GM21367 (cell line): ENCODE data around the gene SLC10A6.
"Not testable (repeated sequence)": the region's sequence is repeated elsewhere in the genome, so short reads cannot be mapped to it uniquely, and the experiment has no call there.

Experiments
- ATAC-seq: cut with Tn5 transposase; IDR thresholded peaks from one replicate; pipeline ENCODE4 v1.9.1; 2021; ENCODE audit not compliant: unreplicated experiment

Gene SLC10A6, protein sequence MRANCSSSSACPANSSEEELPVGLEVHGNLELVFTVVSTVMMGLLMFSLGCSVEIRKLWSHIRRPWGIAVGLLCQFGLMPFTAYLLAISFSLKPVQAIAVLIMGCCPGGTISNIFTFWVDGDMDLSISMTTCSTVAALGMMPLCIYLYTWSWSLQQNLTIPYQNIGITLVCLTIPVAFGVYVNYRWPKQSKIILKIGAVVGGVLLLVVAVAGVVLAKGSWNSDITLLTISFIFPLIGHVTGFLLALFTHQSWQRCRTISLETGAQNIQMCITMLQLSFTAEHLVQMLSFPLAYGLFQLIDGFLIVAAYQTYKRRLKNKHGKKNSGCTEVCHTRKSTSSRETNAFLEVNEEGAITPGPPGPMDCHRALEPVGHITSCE

DNA sequence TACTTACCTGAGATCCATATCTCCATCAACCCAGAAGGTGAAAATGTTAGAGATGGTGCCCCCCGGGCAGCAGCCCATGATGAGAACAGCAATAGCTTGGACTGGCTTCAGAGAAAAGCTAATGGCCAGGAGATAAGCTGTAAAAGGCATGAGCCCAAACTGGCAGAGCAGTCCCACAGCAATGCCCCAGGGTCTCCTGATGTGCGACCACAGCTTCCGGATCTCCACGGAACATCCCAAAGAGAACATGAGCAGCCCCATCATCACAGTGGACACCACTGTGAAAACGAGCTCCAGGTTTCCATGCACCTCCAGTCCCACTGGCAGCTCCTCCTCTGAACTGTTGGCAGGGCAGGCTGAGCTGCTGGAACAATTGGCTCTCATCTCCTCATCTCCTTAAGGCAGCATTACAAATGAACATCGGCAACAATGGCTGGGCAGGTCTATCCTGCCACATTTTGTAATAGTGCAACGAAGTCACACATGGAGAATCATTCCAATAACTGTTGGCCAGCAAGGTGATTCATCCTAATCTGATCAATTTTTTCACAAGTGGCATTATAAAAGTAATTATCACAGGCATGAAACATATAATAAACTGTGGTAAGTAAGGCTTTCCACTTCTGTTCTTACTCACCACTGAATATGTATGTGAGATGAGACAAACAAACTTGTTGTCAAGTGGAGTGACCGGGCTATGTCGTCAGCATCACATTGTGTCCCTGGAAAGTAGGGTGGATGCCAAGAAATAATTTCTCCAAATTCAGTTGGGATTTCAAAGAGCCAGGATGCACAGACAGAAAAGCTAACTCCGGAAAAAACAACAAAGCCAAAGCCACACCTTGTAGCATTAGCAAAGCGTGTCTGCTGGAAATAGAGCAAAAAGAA, at the start of gene SLC10A6:
TSS of gene SLC10A6 (minus strand) at position 653 of the 888 bp plus-strand sequence. CDS start at position 384, 269 bp downstream.
- no peak for ATAC-seq

DNA sequence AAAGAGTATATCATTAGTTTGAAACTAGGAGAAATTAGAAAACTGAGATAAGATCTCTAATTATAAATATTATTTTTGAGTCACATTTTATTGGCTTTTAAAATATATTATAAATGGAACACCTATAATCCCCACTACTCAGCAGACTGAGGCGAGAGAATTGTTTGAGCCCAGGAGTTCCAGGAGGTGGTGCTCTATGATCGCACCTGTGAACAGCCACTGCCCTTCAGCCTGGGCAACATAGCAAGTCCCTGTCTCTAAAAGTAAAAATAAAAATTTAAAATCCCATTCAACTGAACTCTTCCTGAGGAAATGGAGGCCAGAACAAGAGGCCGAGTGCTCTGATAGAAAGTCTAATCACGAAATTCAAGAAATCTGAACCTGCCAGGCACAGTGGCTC, 49.4 kb upstream of the SLC10A6 start:
- ATAC-seq: no peak

DNA sequence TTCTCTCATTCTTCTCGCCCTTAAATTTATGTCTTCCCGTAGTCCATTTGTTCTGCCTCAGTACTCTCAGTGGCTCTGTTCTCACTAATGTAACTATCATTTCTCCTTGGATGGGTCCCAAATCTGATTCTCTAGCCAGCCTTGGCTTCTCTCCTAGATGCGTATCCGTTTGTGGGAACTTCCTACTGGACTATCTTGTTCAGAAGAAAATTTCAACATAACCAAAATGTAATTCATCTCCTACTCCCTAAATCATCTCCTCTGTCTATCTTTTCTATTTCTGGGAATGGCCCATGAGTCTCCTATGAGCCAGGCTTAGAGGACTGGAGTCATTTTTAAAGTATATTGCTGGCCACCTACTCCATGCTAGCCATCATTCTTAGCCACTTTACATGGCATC, 47.4 kb upstream of the SLC10A6 start:
- ATAC-seq: no peak

DNA sequence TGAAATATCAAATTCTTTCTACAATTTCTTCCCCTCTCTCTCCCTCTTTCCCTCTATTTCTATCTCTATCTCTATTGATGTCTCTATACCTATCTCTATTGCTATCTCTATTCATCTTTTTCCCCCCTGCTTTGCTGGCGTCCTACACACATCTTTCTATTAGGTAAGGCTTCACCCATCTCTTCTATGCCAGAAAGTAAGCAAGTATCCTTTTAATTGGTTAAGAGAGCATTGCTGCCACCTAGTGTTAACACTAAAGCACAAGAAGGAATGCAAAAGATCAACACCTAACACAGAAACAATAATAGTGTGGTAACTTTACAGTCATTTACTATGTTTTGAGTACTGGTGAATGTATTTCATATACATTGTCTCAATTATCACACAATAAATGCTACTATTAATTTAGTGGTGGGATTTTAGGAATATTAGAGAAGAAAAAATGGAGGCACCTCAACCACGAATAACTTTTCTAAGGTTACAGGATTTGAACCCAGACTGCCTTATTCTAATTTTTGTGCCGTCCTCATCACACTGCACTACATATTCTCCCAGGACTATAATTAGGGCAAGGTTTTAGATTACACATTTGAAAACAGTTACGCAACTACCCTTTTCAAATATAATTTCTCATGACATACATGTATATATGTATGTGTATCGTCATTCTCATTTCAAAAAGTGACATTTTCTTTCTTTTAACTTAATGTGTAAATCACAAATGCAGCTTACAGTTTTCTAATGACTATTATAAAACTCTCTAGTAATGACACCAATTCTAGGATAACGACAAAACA, 46.7 kb upstream of the SLC10A6 start:
- peak; percentile 60 for ATAC-seq

DNA sequence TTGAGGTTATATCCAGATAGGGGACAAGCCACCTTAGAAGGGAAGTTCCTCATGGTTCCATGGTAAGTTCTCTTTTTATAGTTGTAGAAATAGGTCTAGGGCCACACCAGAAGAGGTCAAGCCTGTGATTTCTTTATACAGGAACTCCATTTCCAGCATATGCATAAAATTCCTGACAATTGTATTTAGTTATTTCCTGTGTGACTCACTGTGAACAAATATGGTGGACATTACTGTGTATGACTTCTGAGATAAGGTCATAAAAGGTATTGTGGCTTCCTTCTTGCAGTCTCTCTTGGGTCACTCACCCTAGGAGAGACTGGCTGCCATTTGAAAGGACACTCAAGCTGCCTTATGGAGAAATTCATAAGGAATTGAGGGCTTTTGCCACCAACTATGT, 45.3 kb upstream of the SLC10A6 start:
- no peak for ATAC-seq

DNA sequence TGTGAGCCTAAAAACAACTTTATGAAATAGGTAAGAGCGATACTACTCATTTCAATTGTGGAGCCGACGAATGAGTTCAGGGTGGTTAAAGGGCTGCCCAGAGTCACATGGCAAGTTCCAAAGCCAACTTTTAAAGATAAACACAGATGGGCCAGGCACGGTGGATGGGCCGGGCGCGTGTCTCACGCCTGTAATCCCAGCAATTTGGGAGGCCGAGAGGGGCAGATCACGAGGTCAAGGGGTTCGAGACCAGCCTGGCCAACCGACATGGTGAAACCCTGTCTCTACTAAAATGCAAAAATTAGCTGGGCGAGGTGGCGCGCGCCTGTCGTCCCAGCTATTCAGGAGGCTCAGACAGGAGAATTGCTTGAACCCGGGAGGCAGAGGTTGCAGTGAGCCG, 44.0 kb upstream of the SLC10A6 start:
- ATAC-seq: no peak

DNA sequence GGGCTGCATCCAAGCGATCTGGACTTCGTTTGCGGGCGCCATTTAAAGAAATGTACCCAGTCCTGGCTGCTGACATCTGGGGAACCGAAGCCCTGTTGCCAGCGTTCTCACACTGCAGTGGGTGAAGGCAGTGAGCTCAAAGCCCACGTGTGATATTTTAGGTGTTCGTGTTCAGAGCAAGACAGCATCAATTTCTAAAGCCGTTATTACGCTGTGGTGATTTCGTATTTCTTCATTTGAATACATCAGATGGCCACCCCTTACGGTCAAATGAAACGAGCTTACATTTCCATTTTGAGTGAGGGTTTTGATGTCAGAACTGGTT, 43.4 kb upstream of the SLC10A6 start:
- no peak for ATAC-seq

DNA sequence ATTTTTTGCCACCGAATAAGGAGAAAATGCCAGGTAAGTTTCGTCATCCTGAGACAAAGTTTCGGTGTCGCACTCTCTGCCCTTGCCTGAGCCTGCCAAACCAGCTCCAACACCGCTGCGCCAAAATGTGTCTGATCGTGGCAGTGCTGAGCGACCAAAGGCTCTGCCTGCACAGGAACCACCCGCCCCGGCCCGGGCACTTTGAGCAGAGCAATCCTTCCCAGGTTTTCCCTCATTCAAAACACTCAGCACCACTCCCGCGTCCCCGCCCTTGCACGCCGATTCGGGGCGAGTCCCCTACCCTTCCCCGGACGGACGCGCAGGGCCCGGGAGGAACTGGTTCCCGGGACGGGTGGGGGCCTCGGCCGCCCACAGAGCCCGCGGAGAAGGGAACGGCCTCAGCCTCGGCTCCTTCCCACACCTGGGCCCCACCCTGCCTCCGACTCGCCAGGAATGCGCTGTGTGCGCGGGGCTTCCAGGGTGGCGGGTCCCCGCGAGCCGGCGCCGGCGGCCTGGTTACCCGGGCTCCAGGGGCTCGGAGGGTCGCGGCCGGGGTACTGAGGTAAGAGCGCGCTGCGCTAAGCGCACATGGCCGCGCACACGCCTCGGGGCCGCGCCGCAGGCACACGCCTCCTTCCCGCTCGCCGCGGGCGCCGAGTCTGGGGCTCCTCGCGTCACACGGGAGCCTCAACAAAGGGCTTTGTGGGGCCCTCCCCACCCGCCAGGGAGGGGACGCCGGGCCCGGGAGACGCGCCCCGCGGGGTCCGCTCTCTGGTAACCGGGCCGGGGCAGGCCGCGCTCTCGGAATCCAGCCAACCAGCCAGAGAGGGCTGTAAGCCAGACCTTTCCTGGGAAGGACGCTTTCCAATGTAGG, 42.8 kb upstream of the SLC10A6 start, which contains the start of gene C4orf36:
TSS of gene C4orf36 (minus strand) at position 661 of the 874 bp plus-strand sequence. CDS start 902 bp downstream, outside the sequence.
- ATAC-seq: peak; percentile 54

DNA sequence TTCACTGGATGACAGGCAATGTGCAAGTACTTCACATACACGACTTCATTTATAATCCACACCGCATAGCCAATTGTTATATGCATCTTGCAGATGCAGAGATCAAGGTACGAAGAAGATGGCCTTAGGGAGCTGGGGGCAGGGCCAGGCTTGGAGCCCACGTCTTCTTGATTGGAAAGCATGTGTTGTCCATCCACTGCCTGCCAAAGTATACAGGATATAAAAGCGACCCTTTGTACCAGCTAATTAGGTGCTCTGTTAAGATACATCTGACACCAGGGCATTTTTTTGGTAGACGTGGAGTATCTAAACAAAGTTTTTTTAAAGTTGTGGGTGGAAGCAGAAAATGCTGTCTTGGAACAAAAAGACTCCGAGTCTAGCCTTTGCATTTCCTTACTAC, 41.6 kb upstream of the SLC10A6 start:
- no peak for ATAC-seq

DNA sequence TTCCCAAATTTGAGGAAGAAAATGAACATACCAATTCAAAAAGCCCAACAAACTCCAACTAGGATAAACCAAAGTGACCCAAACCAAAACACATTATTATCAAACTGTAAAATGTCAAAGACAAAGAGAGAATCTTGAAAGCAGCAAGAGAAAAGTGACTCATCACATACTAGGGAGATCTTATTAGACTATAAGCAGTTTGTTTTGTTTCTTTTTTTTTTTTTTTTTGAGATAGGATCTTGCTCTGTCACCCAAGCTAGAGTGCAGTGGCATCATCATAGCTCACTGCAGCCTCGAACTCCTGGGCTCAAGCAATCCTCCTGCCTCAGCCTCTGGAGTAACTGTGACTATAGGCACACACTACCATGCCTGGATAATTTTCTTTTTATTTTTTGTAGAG, 30.5 kb upstream of the SLC10A6 start:
- no peak for ATAC-seq

DNA sequence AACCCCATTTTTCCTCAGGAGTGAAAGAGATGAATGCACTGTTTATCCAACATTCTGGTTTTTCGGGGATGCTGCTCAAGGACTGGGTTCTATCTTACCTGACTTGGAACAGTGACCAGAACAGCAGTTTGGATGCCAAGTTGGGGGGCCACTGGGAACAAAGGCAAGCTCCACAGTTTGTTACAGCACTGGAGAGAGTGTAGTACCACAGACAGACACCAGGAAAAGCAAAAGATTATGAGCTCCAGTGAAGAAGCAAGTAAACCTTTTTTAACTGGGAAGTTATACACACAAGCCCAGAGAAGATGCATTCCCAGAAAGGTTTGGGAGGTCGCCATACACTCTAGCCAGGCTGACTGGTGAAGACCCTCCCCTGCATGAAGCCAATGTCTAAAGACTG, 29.5 kb upstream of the SLC10A6 start:
- ATAC-seq: no peak

DNA sequence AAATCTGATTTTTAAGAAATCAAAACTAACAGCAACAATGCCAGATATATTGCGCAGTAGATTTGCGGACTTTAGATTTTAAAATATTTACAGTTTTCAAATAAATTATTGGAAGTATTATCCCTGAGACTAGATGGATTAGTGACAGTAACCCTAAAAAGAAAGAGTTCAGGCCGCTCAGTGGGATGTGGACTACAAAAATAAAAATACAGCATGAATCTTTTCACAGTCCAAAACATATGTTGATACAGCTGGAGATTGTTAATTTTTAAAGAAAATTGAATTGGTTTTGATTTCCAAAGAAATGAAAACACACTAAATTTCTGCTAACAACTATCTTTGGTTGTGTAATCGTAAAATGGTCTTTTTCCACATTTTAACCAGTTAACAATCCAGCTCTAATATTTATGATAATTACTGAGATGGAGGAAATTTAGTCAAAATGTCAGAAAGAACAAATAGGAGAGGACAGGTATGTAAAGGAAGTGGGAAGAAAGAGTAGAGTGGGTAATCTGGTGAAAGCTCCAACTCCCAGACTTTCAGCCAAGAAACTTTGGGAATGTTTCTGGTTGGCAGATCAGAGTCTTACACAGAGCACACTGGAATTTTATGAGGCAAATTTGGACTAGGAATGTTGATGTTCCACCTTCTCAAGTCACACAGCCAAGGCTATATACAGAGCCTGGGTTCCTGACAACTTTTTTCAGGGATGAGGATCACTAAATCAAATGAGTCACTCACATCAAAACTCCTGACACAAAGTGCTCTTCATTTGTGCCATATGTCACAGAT, 27.9 kb upstream of the SLC10A6 start:
- no peak for ATAC-seq

DNA sequence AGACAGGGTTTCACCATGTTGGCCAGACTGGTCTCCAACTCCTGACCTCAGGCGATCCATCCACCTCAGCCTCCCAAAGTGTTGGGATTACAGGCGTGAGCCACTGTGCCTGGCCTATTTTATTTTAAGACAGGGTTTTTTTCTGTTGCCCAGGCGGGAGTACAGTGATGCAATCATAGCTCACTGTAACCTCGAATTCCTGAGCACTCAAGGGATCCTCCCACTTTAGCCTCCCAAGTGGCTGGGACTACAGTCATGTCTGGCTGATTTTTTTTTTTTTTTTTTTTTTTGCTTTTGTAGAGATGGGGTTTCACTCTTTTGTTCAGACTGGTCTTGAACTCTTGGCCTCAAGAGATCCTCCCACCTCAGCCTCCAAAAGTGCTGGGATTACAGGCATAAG, 26.3 kb upstream of the SLC10A6 start:
- not testable (repeated sequence) for ATAC-seq

DNA sequence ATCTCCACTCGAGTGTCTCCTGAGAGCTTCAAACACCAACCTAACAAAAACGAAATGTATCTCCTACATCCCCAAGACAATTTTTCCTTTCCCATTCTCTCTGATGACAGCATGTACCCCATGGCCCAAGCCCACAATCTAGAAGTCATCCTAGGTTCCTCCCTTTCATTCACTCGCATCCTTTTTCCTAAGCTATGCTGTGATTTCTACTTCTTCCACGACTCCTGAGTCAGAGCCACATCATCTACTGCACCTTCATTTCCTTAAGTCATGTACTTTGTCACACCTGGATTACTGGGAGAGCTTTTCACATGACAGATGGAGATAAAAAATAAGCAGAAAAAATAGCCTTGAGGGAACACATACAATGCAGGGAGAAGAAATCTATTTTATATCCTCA, 23.0 kb upstream of the SLC10A6 start:
- no peak for ATAC-seq

DNA sequence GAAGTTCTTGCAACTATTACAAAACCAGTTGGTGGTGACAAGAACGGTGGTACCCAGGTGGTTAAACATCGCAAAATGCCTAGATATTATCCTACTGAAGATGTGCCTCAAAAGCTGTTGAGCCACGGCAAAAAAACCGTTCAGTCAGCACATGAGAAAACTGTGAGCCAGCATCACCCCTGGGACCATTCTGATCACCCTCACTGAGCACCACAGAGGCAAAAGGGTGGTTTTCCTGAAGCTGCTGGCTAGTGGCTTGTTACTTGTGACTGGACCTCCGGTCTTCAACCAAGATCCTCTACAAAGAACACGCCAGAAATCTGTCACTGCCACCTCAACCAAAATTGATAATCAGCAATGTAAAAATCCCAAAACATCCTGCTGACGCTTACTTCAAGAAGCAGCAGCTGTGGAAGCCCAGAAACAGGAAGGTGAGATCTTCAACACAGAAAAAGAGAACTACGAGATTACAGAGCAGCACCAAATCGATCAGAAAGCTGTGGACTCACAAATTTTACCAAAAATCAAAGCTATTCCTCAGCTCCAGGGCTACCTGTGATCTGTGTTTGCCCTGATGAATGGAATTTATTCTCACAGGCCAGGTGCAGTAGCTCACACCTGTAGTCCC, 21.4 kb upstream of the SLC10A6 start:
- ATAC-seq: no peak

DNA sequence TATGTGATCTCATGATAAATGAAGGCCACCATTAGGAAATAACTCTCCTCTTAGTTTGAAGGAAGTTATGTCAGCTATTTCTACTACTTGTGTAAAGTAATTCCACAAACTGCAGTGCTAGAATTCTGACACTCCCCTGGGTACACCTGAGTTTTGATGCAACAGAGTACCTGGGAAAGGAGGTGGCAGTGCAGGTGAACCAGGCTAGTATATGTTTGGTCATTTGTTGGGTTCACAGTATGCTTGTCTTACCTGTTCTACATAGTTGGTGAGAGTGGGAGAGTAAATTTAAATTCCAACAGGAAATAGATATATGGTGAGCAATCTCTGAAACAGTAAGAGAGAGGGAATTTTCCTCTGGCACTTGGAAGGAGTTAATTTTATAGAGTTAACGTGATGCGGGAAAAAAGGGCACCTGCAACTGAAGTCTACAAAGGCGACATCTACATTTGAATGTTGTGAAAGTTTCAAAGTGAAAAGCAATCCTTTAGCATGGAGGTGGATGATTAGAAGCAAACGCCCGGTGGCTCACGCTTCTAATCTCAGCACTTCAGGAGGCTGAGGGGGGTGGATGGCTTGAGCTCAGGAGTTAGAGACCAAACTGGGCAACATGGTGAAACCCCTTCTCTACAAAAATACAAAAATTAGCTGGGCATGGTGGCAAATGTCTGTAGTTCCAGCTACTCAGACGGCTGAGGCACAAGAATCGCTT, 8.3 kb upstream of the SLC10A6 start:
- no peak for ATAC-seq

DNA sequence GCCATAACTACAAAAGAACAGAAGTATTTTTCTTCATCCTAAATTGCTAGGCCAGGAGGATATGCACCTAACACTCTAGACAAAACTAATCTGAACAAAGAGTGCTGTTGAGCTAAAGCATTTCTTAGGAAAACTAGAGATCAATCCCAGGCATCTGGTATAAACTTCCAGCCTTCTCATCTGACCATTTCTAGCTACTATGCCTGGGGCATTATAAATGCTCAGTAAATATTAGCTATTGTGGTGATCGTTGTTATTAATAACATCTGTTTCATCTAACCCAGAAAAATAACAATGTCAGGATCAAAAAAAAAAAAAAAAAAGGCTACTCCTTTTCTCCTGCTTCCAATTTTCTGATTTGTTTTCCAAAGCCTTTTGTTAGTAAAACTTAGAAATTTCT, 7.7 kb upstream of the SLC10A6 start:
- no peak for ATAC-seq

DNA sequence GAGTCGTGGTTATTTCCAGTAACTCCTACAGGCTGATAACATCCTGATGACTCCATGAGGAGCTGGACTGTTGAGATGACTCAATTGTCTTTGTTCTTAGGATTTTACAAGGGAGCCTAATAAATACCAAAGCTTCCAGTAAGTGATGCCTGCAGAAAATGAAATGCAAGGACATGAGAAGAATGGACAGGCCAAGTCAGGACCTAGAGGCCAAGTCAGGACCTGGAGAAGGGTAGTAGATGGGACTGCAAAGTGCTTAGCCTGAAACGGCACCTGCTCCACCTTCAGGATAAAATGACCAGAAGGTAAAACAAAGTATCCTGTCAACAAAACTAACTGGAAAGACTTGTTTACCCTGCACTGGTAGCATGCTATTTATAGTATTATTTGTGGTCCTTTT, 6.4 kb upstream of the SLC10A6 start:
- ATAC-seq: no peak

DNA sequence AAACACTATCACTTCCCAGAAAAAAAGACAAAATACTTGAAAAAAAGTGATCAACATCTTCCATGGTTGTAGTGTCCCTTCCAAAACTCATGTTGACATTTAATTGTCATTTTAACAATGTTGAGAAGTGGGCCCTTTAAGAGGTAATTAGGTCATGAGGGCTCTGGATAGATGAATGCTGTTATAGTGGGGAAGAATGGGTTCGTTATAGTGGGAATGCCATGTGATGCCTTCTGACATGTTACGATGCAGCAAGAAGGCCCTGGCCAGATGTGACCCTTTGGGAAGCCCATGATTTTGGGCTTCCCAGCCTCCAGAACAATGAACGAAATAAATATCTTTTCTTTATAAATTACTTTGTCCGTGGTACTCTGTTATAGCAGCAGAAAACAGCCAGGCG, 4.0 kb upstream of the SLC10A6 start:
- ATAC-seq: no peak
